Mesothelial cell of epicardium (in vitro differentiated cells): Measurements from ENCODE around the gene KIF3B. TPM values are rescaled to one million over a fixed set of nuclear protein-coding genes. Genes with fewer than 3 reads are reported as not detected.
"Not testable (repeated sequence)": the region's sequence is repeated elsewhere in the genome, so short reads cannot be mapped to it uniquely, and the experiment has no call there.

Experiments used
- DNase-seq, 2 experiments: peaks; one replicate each; pipeline ENCODE4 v3.0.0; 2021; ENCODE audit warnings: low spot score in 2 of 2; ENCODE audit not compliant: unreplicated experiment in 2 of 2
- H3K27ac Mint-ChIP-seq: 2 replicates; pipeline ENCODE4 v1.8.0; 2021; ENCODE audit warnings: mixed read lengths
- H3K27me3 Mint-ChIP-seq: 2 replicates; pipeline ENCODE4 v1.8.0; 2021; ENCODE audit warnings: low read depth, mixed read lengths
- H3K36me3 Mint-ChIP-seq: 2 replicates; pipeline ENCODE4 v1.8.0; 2021; ENCODE audit warnings: mixed read lengths
- H3K4me1 Mint-ChIP-seq: 2 replicates; pipeline ENCODE4 v1.8.0; 2021; ENCODE audit warnings: mixed read lengths
- H3K4me3 Mint-ChIP-seq: 2 replicates; pipeline ENCODE4 v1.8.0; 2021; ENCODE audit warnings: mild to moderate bottlenecking, moderate library complexity, mixed read lengths
- H3K9me3 Mint-ChIP-seq: 2 replicates; pipeline ENCODE4 v1.8.0; 2021; ENCODE audit warnings: mixed read lengths
- total RNA-seq: library from RNA; stranded (reverse); gene quantifications from 3 replicates; pipeline ENCODE4 v1.2.1, GENCODE V29; 2021
- TF ChIP-seq, protein P1 (sequence below): fragments of 200-600 bp; sonication (generic); IDR thresholded peaks from one replicate; pipeline ENCODE4 v1.5.0; 2021; ENCODE audit warnings: antibody characterized with exemption; ENCODE audit not compliant: unreplicated experiment

Gene KIF3B
- total RNA-seq, 1 donor from 2014 or later = 21.1 TPM

DNA sequence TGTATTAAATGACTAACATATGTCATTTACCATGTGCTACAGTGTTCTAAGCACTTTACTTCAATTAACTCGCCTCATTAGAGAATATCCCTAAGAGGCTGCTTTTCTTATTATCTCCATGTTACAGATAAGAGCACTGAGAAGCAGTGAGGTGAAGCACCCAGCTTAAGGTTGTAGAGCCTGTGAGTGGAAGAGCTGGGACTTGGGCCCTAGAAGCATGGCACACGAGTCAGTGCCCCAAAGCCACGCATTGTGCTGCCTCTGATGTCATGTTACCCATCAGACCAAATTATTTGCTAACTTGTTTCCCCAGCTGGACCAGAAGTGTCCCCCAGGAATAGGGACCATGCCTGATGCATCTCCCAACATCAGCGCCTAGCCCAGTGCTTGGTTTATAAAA is 35.6 kb upstream of the KIF3B start:
- peaks cover 8% of the 10 kb centered on the region for H3K4me1 Mint-ChIP-seq
- TF ChIP-seq, protein P1, sequence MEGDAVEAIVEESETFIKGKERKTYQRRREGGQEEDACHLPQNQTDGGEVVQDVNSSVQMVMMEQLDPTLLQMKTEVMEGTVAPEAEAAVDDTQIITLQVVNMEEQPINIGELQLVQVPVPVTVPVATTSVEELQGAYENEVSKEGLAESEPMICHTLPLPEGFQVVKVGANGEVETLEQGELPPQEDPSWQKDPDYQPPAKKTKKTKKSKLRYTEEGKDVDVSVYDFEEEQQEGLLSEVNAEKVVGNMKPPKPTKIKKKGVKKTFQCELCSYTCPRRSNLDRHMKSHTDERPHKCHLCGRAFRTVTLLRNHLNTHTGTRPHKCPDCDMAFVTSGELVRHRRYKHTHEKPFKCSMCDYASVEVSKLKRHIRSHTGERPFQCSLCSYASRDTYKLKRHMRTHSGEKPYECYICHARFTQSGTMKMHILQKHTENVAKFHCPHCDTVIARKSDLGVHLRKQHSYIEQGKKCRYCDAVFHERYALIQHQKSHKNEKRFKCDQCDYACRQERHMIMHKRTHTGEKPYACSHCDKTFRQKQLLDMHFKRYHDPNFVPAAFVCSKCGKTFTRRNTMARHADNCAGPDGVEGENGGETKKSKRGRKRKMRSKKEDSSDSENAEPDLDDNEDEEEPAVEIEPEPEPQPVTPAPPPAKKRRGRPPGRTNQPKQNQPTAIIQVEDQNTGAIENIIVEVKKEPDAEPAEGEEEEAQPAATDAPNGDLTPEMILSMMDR = no peak
- H3K9me3 Mint-ChIP-seq = no peaks in the 10 kb centered on the region
- no peak overlapping the region for H3K4me3 Mint-ChIP-seq
- no peak for DNase-seq
- H3K36me3 Mint-ChIP-seq = peaks cover 3% of the 10 kb centered on the region
- H3K27ac Mint-ChIP-seq = no peak overlapping the region
- H3K27me3 Mint-ChIP-seq = no peaks in the 10 kb centered on the region

GRCh38 chr20:32244150-32244823 is 33.2 kb upstream of the KIF3B start:
- DNase-seq = no peak
- Mint-ChIP-seq H3K9me3 (no peaks in the 10 kb centered on the region), H3K4me1 (peaks cover 8% of the 10 kb centered on the region), H3K4me3 (no peak overlapping the region), H3K36me3 (no peaks in the 10 kb centered on the region), H3K27ac (no peak overlapping the region), H3K27me3 (no peaks in the 10 kb centered on the region)
- TF ChIP-seq, protein P1 = no peak

- H3K4me1 Mint-ChIP-seq = peaks cover 6% of the 10 kb centered on the region
- H3K4me3 Mint-ChIP-seq = no peak overlapping the region
- no peak for DNase-seq
- no peak overlapping the region for H3K27ac Mint-ChIP-seq
- TF ChIP-seq, protein P1 = no peak
- H3K27me3 Mint-ChIP-seq = no peaks in the 10 kb centered on the region
- H3K36me3 Mint-ChIP-seq = no peaks in the 10 kb centered on the region
- no peaks in the 10 kb centered on the region for H3K9me3 Mint-ChIP-seq
Observed at GRCh38 chr20:32244959-32245358, 32.5 kb upstream of the KIF3B start.

GRCh38 chr20:32246208-32246607 is 31.2 kb upstream of the KIF3B start:
- not testable (repeated sequence) for H3K4me3 Mint-ChIP-seq, H3K27me3 Mint-ChIP-seq, H3K27ac Mint-ChIP-seq, H3K9me3 Mint-ChIP-seq, H3K36me3 Mint-ChIP-seq, DNase-seq, H3K4me1 Mint-ChIP-seq

GRCh38 chr20:32248043-32248442 is 29.4 kb upstream of the KIF3B start:
- TF ChIP-seq, protein P1 = no peak
- no peaks in the 10 kb centered on the region for H3K4me1 Mint-ChIP-seq
- no peaks in the 10 kb centered on the region for H3K36me3 Mint-ChIP-seq
- no peak for DNase-seq
- H3K9me3 Mint-ChIP-seq = no peaks in the 10 kb centered on the region
- peaks cover 7% of the 10 kb centered on the region for H3K27me3 Mint-ChIP-seq
- H3K4me3 Mint-ChIP-seq = no peak overlapping the region
- H3K27ac Mint-ChIP-seq = no peak overlapping the region

GRCh38 chr20:32249030-32249738 is 28.3 kb upstream of the KIF3B start:
- peaks cover 3% of the 10 kb centered on the region for H3K9me3 Mint-ChIP-seq
- H3K36me3 Mint-ChIP-seq = no peaks in the 10 kb centered on the region
- H3K4me3 Mint-ChIP-seq = no peak overlapping the region
- TF ChIP-seq, protein P1 = no peak
- no peaks in the 10 kb centered on the region for H3K4me1 Mint-ChIP-seq
- no peak overlapping the region for H3K27ac Mint-ChIP-seq
- H3K27me3 Mint-ChIP-seq = peaks cover 7% of the 10 kb centered on the region
- no peak for DNase-seq
